Small intestine (tissue), 16 donors: ENCODE data around the gene POLA2. TPM values are rescaled to one million over a fixed set of nuclear protein-coding genes. Genes with fewer than 3 reads are reported as not detected.

Source experiments
- DNase-seq, 2 donors: peaks; one replicate each; pipeline versions ENCODE4 v3.0.0 to v3.0.0-alpha.2; 2013
- FAIRE-seq: peaks from 2 replicates; lab custom pipeline; 2012; peaks lifted over from hg19 to GRCh38; lab: Jason Lieb, UNC
- H3K27ac ChIP-seq, 3 donors: one replicate each; pipeline ENCODE4 v1.5.1; 2013; ENCODE audit warnings: low read length in 2 of 3, mild to moderate bottlenecking in 2 of 3, control low read depth in 1 of 3, inconsistent platforms in 1 of 3, low read depth in 1 of 3, moderate library complexity in 1 of 3
- H3K27me3 ChIP-seq, 3 donors: one replicate each; pipeline ENCODE4 v1.6.1; 2013; ENCODE audit warnings: low read length in 3 of 3, inconsistent platforms in 1 of 3; ENCODE audit not compliant: control insufficient read depth in 3 of 3, insufficient read depth in 3 of 3
- H3K36me3 ChIP-seq, 3 donors: one replicate each; pipeline ENCODE4 v1.6.1; 2013; ENCODE audit warnings: low read length in 3 of 3, inconsistent platforms in 1 of 3, low read depth in 1 of 3, mild to moderate bottlenecking in 1 of 3, moderate library complexity in 1 of 3; ENCODE audit not compliant: control insufficient read depth in 3 of 3, insufficient read depth in 2 of 3
- H3K4me1 ChIP-seq, 3 donors: one replicate each; pipeline ENCODE4 v1.6.1; 2013; ENCODE audit warnings: low read length in 2 of 3, inconsistent platforms in 1 of 3, low read depth in 1 of 3, mild to moderate bottlenecking in 1 of 3, moderate library complexity in 1 of 3; ENCODE audit not compliant: control insufficient read depth in 3 of 3, insufficient read depth in 2 of 3
- H3K4me3 ChIP-seq, 3 donors: one replicate each; pipeline ENCODE4 v1.5.1; 2013; ENCODE audit warnings: low read length in 3 of 3, control low read depth in 1 of 3, inconsistent platforms in 1 of 3, low read depth in 1 of 3, mild to moderate bottlenecking in 1 of 3, moderate library complexity in 1 of 3
- H3K9me3 ChIP-seq, 2 donors: one replicate each; pipeline ENCODE4 v1.6.1; 2013; ENCODE audit warnings: low read depth in 1 of 2, low read length in 1 of 2; ENCODE audit not compliant: control insufficient read depth in 2 of 2, insufficient read depth in 1 of 2
- WGBS, 3 donors: extraction: QIAGEN DNeasy Blood & Tissue Kit; methylation state at CpG; one replicate each; pipeline ENCODE4 v1.1.7; 2013; 5-methylcytosine and 5-hydroxymethylcytosine counted together
- long read RNA-seq, 10 donors: transcript quantifications; one replicate each; lab custom pipeline, GENCODE V29; 2026
- polyA plus RNA-seq, 4 donors: library from polyadenylated mRNA; stranded (reverse) in 3 of 4; unstranded in 1 of 4; fragments of 200-250 nt in 3 of 4; fragments of 120-200 nt in 1 of 4; gene quantifications; one replicate each; pipeline versions ENCODE4 v1.2.1 to v1.2.3, GENCODE V29; 2013
- donor health status: healthy with polysubstance abuse.
- donor health status: control.
- donor health status: control.
- donor health status: Bipolar disorder and iron deficiency.
- donor health status: healthy.

The POLA2 gene, protein sequence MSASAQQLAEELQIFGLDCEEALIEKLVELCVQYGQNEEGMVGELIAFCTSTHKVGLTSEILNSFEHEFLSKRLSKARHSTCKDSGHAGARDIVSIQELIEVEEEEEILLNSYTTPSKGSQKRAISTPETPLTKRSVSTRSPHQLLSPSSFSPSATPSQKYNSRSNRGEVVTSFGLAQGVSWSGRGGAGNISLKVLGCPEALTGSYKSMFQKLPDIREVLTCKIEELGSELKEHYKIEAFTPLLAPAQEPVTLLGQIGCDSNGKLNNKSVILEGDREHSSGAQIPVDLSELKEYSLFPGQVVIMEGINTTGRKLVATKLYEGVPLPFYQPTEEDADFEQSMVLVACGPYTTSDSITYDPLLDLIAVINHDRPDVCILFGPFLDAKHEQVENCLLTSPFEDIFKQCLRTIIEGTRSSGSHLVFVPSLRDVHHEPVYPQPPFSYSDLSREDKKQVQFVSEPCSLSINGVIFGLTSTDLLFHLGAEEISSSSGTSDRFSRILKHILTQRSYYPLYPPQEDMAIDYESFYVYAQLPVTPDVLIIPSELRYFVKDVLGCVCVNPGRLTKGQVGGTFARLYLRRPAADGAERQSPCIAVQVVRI
- polyA plus RNA-seq: 10 to 100 TPM in 2 of 4 donors, 1 to 10 TPM in 2; 1.3 to 14.8 (median 9.1) TPM
- long read RNA-seq, donor 1, partial matches to known transcripts: 0 of 2 reads
- long read RNA-seq, donor 1, other reads (novel, unspliced or antisense): 0 of 2 reads
- long read RNA-seq, donor 2: 0 reads
- long read RNA-seq, donor 3, partial matches to known transcripts: 0 of 2 reads
- long read RNA-seq, donor 3, other reads (novel, unspliced or antisense): 0 of 2 reads
- long read RNA-seq, donor 4: 0 reads
- long read RNA-seq, donor 5: 0 reads
- long read RNA-seq, donor 6: 0 reads
- long read RNA-seq, donor 7: 0 reads
- long read RNA-seq, donor 8: 0 reads
- long read RNA-seq, donor 9: 0 reads
- long read RNA-seq, donor 10, partial matches to known transcripts: 0 of 2 reads
- long read RNA-seq, donor 10, other reads (novel, unspliced or antisense): 0 of 2 reads

DNA sequence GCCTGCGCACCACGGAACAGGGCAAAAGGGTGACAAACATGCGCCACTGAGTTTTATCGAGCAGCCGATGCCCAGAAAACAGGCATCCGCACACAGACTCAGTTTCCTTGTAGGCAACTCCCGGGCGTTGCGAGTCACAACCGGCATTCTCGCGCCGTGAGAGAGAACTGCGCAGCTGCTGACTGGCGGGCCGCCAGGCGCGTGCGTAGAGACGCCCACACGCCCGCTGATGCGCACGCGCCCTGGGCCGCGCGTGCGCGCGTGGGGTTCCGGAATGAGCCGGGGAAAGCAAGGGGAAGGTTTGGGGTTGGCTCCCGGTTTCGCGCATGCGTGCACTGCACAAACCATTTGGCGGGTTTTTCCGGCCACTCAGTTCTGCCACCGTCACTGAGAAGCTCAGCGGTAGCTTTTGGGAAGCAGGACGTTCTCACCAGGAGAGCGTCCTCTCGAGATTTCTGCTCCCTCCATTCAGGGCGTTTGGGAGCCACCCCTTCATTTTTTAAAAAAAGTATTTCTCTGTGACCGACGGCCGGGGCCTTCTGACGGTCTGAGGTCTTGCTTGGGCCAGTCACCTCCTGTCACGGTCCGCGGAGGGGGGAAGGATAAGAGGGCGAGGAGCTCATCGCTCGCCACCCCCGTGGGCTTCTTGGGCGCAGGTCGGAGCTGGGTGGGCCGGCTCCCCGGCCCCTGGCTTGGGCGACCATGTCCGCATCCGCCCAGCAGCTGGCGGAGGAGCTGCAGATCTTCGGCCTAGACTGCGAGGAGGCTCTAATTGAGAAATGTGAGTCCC, at the start of gene POLA2:
TSS of gene POLA2 (plus strand) at position 372 of the 790 bp plus-strand sequence. CDS start at position 703, 331 bp downstream.
- H3K9me3 ChIP-seq: no peaks in the 10 kb centered on the region
- peaks cover 0 to 9% (median 6%) of the 10 kb centered on the region in 3 donors for H3K4me1 ChIP-seq
- FAIRE-seq (no peak), DNase-seq (peak; percentile 97 to 98)
- H3K36me3 ChIP-seq: peaks cover 0 to 7% (median 0%) of the 10 kb centered on the region in 3 donors
- H3K4me3 ChIP-seq: peak within 1 kb of the TSS; percentile 65 to 67 (median 65)
- H3K27me3 ChIP-seq: no peaks in the 10 kb centered on the region
- 0% methylated on average over 64 to 66 of the region's 66 CpGs for WGBS, 3 donors
- peak within 1 kb of the TSS; percentile 67 to 90 (median 76) for H3K27ac ChIP-seq

GRCh38 chr11:65212226-65212801, 49.4 kb upstream of the POLA2 start:
- peak overlapping the region in 1 of 3 donors; percentile 56 for H3K27ac ChIP-seq
- no peak for FAIRE-seq

GRCh38 chr11:65213322-65214211, 48.2 kb upstream of the POLA2 start:
- Histone ChIP-seq H3K27me3 (no peaks in the 10 kb centered on the region), H3K4me3 (no peak overlapping the region), H3K4me1 (peaks cover 2 to 53% (median 5%) of the 10 kb centered on the region in 3 donors), H3K9me3 (no peaks in the 10 kb centered on the region), H3K27ac (no peak overlapping the region), H3K36me3 (peaks cover 12 to 63% (median 14%) of the 10 kb centered on the region in 3 donors)
- no peak for DNase-seq
- FAIRE-seq: no peak
- 49 to 61% (median 51%) methylated on average over 24 to 25 of the region's 26 CpGs for WGBS, 3 donors

More at GRCh38 chr11:65212226-65212801, 49.4 kb upstream of the POLA2 start:
- DNase-seq: peak in 1 of 2 donors; percentile 64
- peaks cover 2 to 54% (median 5%) of the 10 kb centered on the region in 3 donors for H3K4me1 ChIP-seq
- 69 to 90% (median 82%) methylated on average over 13 of the region's 13 CpGs for WGBS, 3 donors
- no peaks in the 10 kb centered on the region for H3K27me3 ChIP-seq
- no peaks in the 10 kb centered on the region for H3K9me3 ChIP-seq
- peaks cover 12 to 64% (median 14%) of the 10 kb centered on the region in 3 donors for H3K36me3 ChIP-seq
- no peak overlapping the region for H3K4me3 ChIP-seq

GRCh38 chr11:65214212-65214845, 47.4 kb upstream of the POLA2 start:
- H3K4me1 ChIP-seq: peaks cover 2 to 47% (median 4%) of the 10 kb centered on the region in 3 donors
- H3K4me3 ChIP-seq: no peak overlapping the region
- FAIRE-seq (no peak), DNase-seq (no peak)
- 78 to 82% (median 78%) methylated on average over 16 of the region's 16 CpGs for WGBS, 3 donors
- no peaks in the 10 kb centered on the region for H3K9me3 ChIP-seq
- H3K36me3 ChIP-seq: peaks cover 10 to 59% (median 11%) of the 10 kb centered on the region in 3 donors
- H3K27me3 ChIP-seq: no peaks in the 10 kb centered on the region
- no peak overlapping the region for H3K27ac ChIP-seq

GRCh38 chr11:65215441-65216076, 46.2 kb upstream of the POLA2 start:
- DNase-seq (no peak), FAIRE-seq (no peak)
- H3K4me3 ChIP-seq: no peak overlapping the region
- H3K9me3 ChIP-seq: no peaks in the 10 kb centered on the region
- H3K27me3 ChIP-seq: no peaks in the 10 kb centered on the region
- no peak overlapping the region for H3K27ac ChIP-seq
- peaks cover 4 to 47% (median 7%) of the 10 kb centered on the region in 3 donors for H3K36me3 ChIP-seq
- H3K4me1 ChIP-seq: peaks cover 0 to 35% (median 0%) of the 10 kb centered on the region in 3 donors
- 92 to 93% (median 93%) methylated on average over 23 to 24 of the region's 24 CpGs for WGBS, 3 donors

DNA sequence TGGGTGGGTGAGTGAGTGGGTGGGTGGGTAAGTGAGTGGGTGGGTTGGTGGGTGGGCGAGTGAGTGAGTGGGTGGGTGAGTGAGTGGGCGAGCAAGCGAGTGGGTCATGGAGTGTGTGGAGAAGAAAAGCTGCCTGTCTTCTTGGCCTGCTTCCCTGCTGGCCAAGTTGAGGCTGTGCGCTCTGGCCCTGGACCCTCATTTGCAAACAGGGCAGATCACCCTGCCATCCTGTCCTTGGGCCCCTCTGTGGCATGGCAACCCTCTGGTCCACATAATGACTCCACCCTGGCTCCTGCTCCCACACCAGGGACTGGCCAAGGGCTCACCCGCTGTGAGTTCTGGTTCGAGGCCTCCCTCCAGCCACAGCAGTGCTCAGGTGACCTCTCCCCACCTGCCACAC, 44.9 kb upstream of the POLA2 start:
- peaks cover 0 to 22% (median 0%) of the 10 kb centered on the region in 3 donors for H3K4me1 ChIP-seq
- 88 to 93% (median 91%) methylated on average over 5 to 6 of the region's 6 CpGs for WGBS, 3 donors
- H3K36me3 ChIP-seq: peaks cover 0 to 38% (median 0%) of the 10 kb centered on the region in 3 donors
- H3K27ac ChIP-seq: no peak overlapping the region
- H3K9me3 ChIP-seq: no peaks in the 10 kb centered on the region
- FAIRE-seq (no peak), DNase-seq (no peak)
- no peak overlapping the region for H3K4me3 ChIP-seq
- H3K27me3 ChIP-seq: no peaks in the 10 kb centered on the region
